HEK293 (cell line): ENCODE results near the gene GSAP.

Experiments used
- CTCF ChIA-PET: fragments of 350-600 bp; formaldehyde crosslinking; extraction: SDS; loops from one replicate; lab custom pipeline; 2021; ENCODE audit warnings: antibody characterized with exemption; lab: Yijun Ruan, JAX
- POLR2A ChIA-PET: fragments of 300-600 bp; formaldehyde crosslinking; extraction: SDS; loops from one replicate; lab custom pipeline; 2020; ENCODE audit warnings: antibody characterized with exemption, inconsistent platforms; lab: Yijun Ruan, JAX
- H3K27ac ChIP-seq: fragments of 200-500 bp; sonication (Bioruptor generic); 2 replicates; pipeline ENCODE4 v1.5.1; 2014; ENCODE audit warnings: low read depth, low read length, control low read depth, inconsistent platforms; ENCODE audit errors: extremely low read depth
- H3K36me3 ChIP-seq, 2 experiments: fragments of 200-500 bp in 1 of 2; sonication (Bioruptor generic) in 1 of 2; 1 replicate in 1 of 2; 2 replicates in 1 of 2; pipeline ENCODE4 v1.5.1; 2014 to 2017; ENCODE audit warnings: inconsistent platforms in 2 of 2, low read length in 2 of 2; ENCODE audit not compliant: control insufficient read depth in 2 of 2, insufficient read depth in 1 of 2
- H3K4me1 ChIP-seq: fragments of 200-500 bp; sonication (Bioruptor generic); 2 replicates; pipeline ENCODE4 v1.5.1; 2014; ENCODE audit warnings: mild to moderate bottlenecking, low read length, inconsistent platforms; ENCODE audit not compliant: control insufficient read depth, insufficient read depth
- H3K4me3 ChIP-seq: 2 replicates; pipeline ENCODE4 v1.5.1; 2011; ENCODE audit warnings: low read depth, mild to moderate bottlenecking, control low read depth, low read length, moderate library complexity
- H3K9me3 ChIP-seq: fragments of 200-500 bp; sonication (Bioruptor generic); 2 replicates; pipeline ENCODE4 v1.5.1; 2014; ENCODE audit warnings: low read depth, low read length, inconsistent platforms; ENCODE audit not compliant: control insufficient read depth, insufficient read depth
- BCL6B ChIP-seq: fragments of 450-650 bp; formaldehyde crosslinking; IDR thresholded peaks from 2 replicates; pipeline ENCODE4 v1.5.1; 2017; ENCODE audit warnings: missing biosample characterization, missing genetic modification characterization
- GLI4 ChIP-seq: fragments of 450-650 bp; formaldehyde crosslinking; IDR thresholded peaks from 2 replicates; pipeline ENCODE4 v1.5.1; 2016; ENCODE audit warnings: missing biosample characterization, missing genetic modification characterization
- GLIS2 ChIP-seq: fragments of 450-650 bp; formaldehyde crosslinking; IDR thresholded peaks from 2 replicates; pipeline ENCODE4 v1.5.1; 2016; ENCODE audit warnings: missing biosample characterization, missing genetic modification characterization
- SP2 ChIP-seq: fragments of 450-650 bp; formaldehyde crosslinking; IDR thresholded peaks from 2 replicates; pipeline ENCODE4 v1.5.1; 2016; ENCODE audit warnings: missing biosample characterization, missing genetic modification characterization
- YY2 ChIP-seq: fragments of 450-650 bp; formaldehyde crosslinking; IDR thresholded peaks from 2 replicates; pipeline ENCODE4 v1.5.1; 2016; ENCODE audit warnings: missing biosample characterization, missing genetic modification characterization
- ZBTB1 ChIP-seq: fragments of 450-650 bp; formaldehyde crosslinking; IDR thresholded peaks from 2 replicates; pipeline ENCODE4 v1.5.1; 2016; ENCODE audit warnings: missing biosample characterization, missing genetic modification characterization
- ZBTB10 ChIP-seq: fragments of 450-650 bp; formaldehyde crosslinking; IDR thresholded peaks from 2 replicates; pipeline ENCODE4 v1.5.1; 2016; ENCODE audit warnings: missing biosample characterization, missing genetic modification characterization
- ZBTB48 ChIP-seq: fragments of 450-650 bp; formaldehyde crosslinking; IDR thresholded peaks from 2 replicates; pipeline ENCODE4 v1.5.1; 2016; ENCODE audit warnings: missing biosample characterization, missing genetic modification characterization
- ZFP3 ChIP-seq: fragments of 450-650 bp; formaldehyde crosslinking; IDR thresholded peaks from 2 replicates; pipeline ENCODE4 v1.5.1; 2016; ENCODE audit warnings: low read depth, missing biosample characterization, missing genetic modification characterization
- ZFP41 ChIP-seq: fragments of 450-650 bp; formaldehyde crosslinking; IDR thresholded peaks from 2 replicates; pipeline ENCODE4 v1.5.1; 2016; ENCODE audit warnings: missing biosample characterization, missing genetic modification characterization, borderline replicate concordance
- ZNF140 ChIP-seq: fragments of 450-650 bp; formaldehyde crosslinking; IDR thresholded peaks from 2 replicates; pipeline ENCODE4 v1.5.1; 2016; ENCODE audit warnings: missing biosample characterization, missing genetic modification characterization
- ZNF184 ChIP-seq: fragments of 450-650 bp; IDR thresholded peaks from 2 replicates; pipeline ENCODE4 v1.5.1; 2018; ENCODE audit warnings: missing biosample characterization, mild to moderate bottlenecking, missing genetic modification characterization
- ZNF19 ChIP-seq: fragments of 450-650 bp; formaldehyde crosslinking; IDR thresholded peaks from 2 replicates; pipeline ENCODE4; 2016; ENCODE audit warnings: missing biosample characterization, missing genetic modification characterization, low read depth
- ZNF26 ChIP-seq: fragments of 450-650 bp; formaldehyde crosslinking; IDR thresholded peaks from 2 replicates; pipeline ENCODE4 v1.5.1; 2016; ENCODE audit warnings: missing biosample characterization, missing genetic modification characterization
- ZNF274 ChIP-seq, 2 experiments: fragments of 200-500 bp in 1 of 2; fragments of 450-650 bp in 1 of 2; sonication (Bioruptor generic) in 1 of 2; formaldehyde crosslinking in 1 of 2; IDR thresholded peaks; 2 replicates each; pipeline versions ENCODE4 v1.5.1 to v1.6.1; 2014 to 2016; ENCODE audit warnings: borderline replicate concordance in 1 of 2, inconsistent platforms in 1 of 2, low read length in 1 of 2, missing biosample characterization in 1 of 2, missing genetic modification characterization in 1 of 2
- ZNF311 ChIP-seq: fragments of 450-650 bp; formaldehyde crosslinking; IDR thresholded peaks from 2 replicates; pipeline ENCODE4 v1.5.1; 2017; ENCODE audit warnings: missing biosample characterization, missing genetic modification characterization, borderline replicate concordance
- ZNF341 ChIP-seq: fragments of 450-650 bp; formaldehyde crosslinking; IDR thresholded peaks from 2 replicates; pipeline ENCODE4; 2016; ENCODE audit warnings: low read depth, missing biosample characterization, missing genetic modification characterization
- ZNF404 ChIP-seq: fragments of 450-650 bp; formaldehyde crosslinking; IDR thresholded peaks from 2 replicates; pipeline ENCODE4 v1.5.1; 2017; ENCODE audit warnings: missing biosample characterization, missing genetic modification characterization
- ZNF449 ChIP-seq: fragments of 450-650 bp; formaldehyde crosslinking; IDR thresholded peaks from 2 replicates; pipeline ENCODE4 v1.5.1; 2017; ENCODE audit warnings: missing biosample characterization, mild to moderate bottlenecking, missing genetic modification characterization, moderate library complexity
- ZNF473 ChIP-seq: fragments of 450-650 bp; formaldehyde crosslinking; IDR thresholded peaks from 2 replicates; pipeline ENCODE4 v1.5.1; 2017; ENCODE audit warnings: missing biosample characterization, missing genetic modification characterization
- ZNF514 ChIP-seq: fragments of 450-650 bp; formaldehyde crosslinking; IDR thresholded peaks from 2 replicates; pipeline ENCODE4 v1.5.1; 2016; ENCODE audit warnings: missing biosample characterization, missing genetic modification characterization
- ZNF530 ChIP-seq: fragments of 450-650 bp; formaldehyde crosslinking; IDR thresholded peaks from 2 replicates; pipeline ENCODE4 v1.5.1; 2016; ENCODE audit warnings: low read depth, missing biosample characterization, missing genetic modification characterization
- ZNF639 ChIP-seq: fragments of 450-650 bp; formaldehyde crosslinking; IDR thresholded peaks from 2 replicates; pipeline ENCODE4 v1.5.1; 2016; ENCODE audit warnings: missing biosample characterization, missing genetic modification characterization
- ZNF645 ChIP-seq: fragments of 450-650 bp; formaldehyde crosslinking; IDR thresholded peaks from 2 replicates; pipeline ENCODE4; 2016; ENCODE audit warnings: missing biosample characterization, missing genetic modification characterization
- ZNF701 ChIP-seq: fragments of 450-650 bp; formaldehyde crosslinking; IDR thresholded peaks from 2 replicates; pipeline ENCODE4 v1.5.1; 2016; ENCODE audit warnings: missing biosample characterization, missing genetic modification characterization
- ZSCAN18 ChIP-seq: fragments of 450-650 bp; formaldehyde crosslinking; IDR thresholded peaks from 2 replicates; pipeline ENCODE4 v1.5.1; 2016; ENCODE audit warnings: missing biosample characterization, missing genetic modification characterization

The GSAP gene

GRCh38 chr7:77284616-77285015, 131.5 kb downstream of the GSAP start:
- Histone ChIP-seq H3K9me3 (no peaks in the 10 kb centered on the region), H3K4me1 (no peaks in the 10 kb centered on the region), H3K27ac (no peak overlapping the region), H3K4me3 (no peak overlapping the region), H3K36me3 (no peaks in the 10 kb centered on the region)
- ChIA-PET POLR2A (no interaction called here), CTCF (no interaction called here)
- TF ChIP-seq ZNF449 (no peak), ZFP41 (no peak), ZNF140 (tag by site-specific recombination) (no peak), ZNF311 (tag by site-specific recombination) (no peak), ZNF184 (tag by site-specific recombination) (no peak), ZNF473 (tag by site-specific recombination) (no peak), ZNF530 (tag by site-specific recombination) (no peak), ZNF645 (no peak), ZNF639 (no peak), ZBTB10 (tag by site-specific recombination) (no peak), ZSCAN18 (no peak)

- CTCF ChIA-PET, result interaction anchor here (0.6 kb wide), 1 partner anchor 942 kb away, joined by 5 read pairs; no protein-coding TSS in a partner anchor
- Histone ChIP-seq H3K9me3 (no peaks in the 10 kb centered on the region), H3K27ac (no peak overlapping the region), H3K4me1 (no peaks in the 10 kb centered on the region), H3K36me3 (no peaks in the 10 kb centered on the region), H3K4me3 (no peak overlapping the region)
- POLR2A ChIA-PET, result no interaction called here
- no peak for TF ChIP-seq ZNF514 (tag by site-specific recombination)
- TF ChIP-seq ZNF274 (IDR thresholded peaks at IDR 0.05; ENCODE audit: low read length), result no peak
- TF ChIP-seq ZNF274 (tag by site-specific recombination; IDR thresholded peaks at IDR 0.05; ENCODE audit: borderline replicate concordance), result no peak
- no peak for TF ChIP-seq GLIS2 (tag by site-specific recombination)
- TF ChIP-seq ZBTB48, result no peak
- no peak for TF ChIP-seq ZNF19 (tag by site-specific recombination)
- TF ChIP-seq SP2 (tag by site-specific recombination), result no peak
- no peak for TF ChIP-seq ZNF26 (tag by site-specific recombination)
- TF ChIP-seq ZNF404 (tag by site-specific recombination), result no peak
- no peak for TF ChIP-seq ZNF701
- no peak for TF ChIP-seq ZFP3 (tag by site-specific recombination)
- TF ChIP-seq ZBTB1 (tag by site-specific recombination), result no peak
- no peak for TF ChIP-seq BCL6B (tag by site-specific recombination)
- no peak for TF ChIP-seq GLI4 (tag by site-specific recombination)
- no peak for TF ChIP-seq ZNF341 (tag by site-specific recombination)
- TF ChIP-seq YY2 (tag by site-specific recombination), result no peak
These were observed 132.1 kb downstream of the GSAP start for GRCh38 chr7:77284005-77284404.
